A673 (cell line): ENCODE measurements around the gene KATNAL1.

Experiments
- EZH2 ChIP-seq: fragments of 200-600 bp; sonication (generic); IDR thresholded peaks from 2 replicates; pipeline ENCODE4 v1.6.1; 2017; ENCODE audit warnings: borderline replicate concordance, low read depth, mild to moderate bottlenecking, mixed read lengths, antibody characterized with exemption, low read length; ENCODE audit not compliant: poor library complexity, severe bottlenecking
- TF ChIP-seq, protein P1 (sequence below): fragments of 300-800, 200-600 bp; sonication (generic); conservative IDR thresholded peaks from 2 replicates; pipeline ENCODE4 v1.5.1; 2017; ENCODE audit warnings: low read depth, mild to moderate bottlenecking, antibody characterized with exemption, low read length, moderate library complexity, mixed read lengths

DNA sequence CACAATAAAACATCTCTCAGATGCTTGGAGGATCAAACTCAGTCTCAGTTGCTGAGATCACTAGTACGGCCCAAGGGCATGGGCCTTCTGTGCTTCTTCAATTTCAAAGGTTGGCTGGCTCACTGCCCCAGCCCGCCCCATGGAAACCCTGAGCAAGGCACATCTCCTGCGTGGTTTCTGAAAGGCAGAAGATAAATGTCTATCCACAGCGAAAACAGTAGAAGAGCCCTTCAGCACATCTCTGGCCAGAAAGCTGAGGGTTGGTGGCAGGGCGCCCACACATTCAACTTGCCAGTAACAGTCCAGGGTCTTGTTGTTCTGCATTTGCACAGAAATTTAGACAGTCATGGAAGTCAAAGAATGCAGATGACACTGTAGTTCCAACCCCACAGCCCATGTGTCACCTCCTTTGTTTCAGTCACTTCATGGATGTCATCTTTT is 24.0 kb upstream of the KATNAL1 start:
- TF ChIP-seq, protein P1, sequence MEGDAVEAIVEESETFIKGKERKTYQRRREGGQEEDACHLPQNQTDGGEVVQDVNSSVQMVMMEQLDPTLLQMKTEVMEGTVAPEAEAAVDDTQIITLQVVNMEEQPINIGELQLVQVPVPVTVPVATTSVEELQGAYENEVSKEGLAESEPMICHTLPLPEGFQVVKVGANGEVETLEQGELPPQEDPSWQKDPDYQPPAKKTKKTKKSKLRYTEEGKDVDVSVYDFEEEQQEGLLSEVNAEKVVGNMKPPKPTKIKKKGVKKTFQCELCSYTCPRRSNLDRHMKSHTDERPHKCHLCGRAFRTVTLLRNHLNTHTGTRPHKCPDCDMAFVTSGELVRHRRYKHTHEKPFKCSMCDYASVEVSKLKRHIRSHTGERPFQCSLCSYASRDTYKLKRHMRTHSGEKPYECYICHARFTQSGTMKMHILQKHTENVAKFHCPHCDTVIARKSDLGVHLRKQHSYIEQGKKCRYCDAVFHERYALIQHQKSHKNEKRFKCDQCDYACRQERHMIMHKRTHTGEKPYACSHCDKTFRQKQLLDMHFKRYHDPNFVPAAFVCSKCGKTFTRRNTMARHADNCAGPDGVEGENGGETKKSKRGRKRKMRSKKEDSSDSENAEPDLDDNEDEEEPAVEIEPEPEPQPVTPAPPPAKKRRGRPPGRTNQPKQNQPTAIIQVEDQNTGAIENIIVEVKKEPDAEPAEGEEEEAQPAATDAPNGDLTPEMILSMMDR: no peak
- TF ChIP-seq EZH2: no peak
